HG03439 (cell line): Measurements from ENCODE around the gene RAB33A.
A peak's percentile ranks its signal among the peaks of the same experiment; 100 is the strongest.

ENCODE experiments used
- ATAC-seq: cut with Tn5 transposase; IDR thresholded peaks from one replicate; pipeline ENCODE4 v1.9.1; 2021; ENCODE audit warnings: mild to moderate bottlenecking, moderate library complexity; ENCODE audit not compliant: unreplicated experiment

Gene RAB33A

GRCh38 chrX:130172127-130172845, 524 bp downstream of the RAB33A start:
- no peak for ATAC-seq

- ATAC-seq, result peak; percentile 39
Measured at GRCh38 chrX:130173190-130173895, 1.6 kb downstream of the RAB33A start.

GRCh38 chrX:130174045-130174704, 2.4 kb downstream of the RAB33A start:
- ATAC-seq, result no peak

- ATAC-seq, result no peak
Measured at GRCh38 chrX:130174937-130175336, 3.2 kb downstream of the RAB33A start.

GRCh38 chrX:130176354-130176776, 4.6 kb downstream of the RAB33A start:
- peak; percentile 70 for ATAC-seq

GRCh38 chrX:130176942-130177341, 5.2 kb downstream of the RAB33A start:
- no peak for ATAC-seq

GRCh38 chrX:130179170-130179569, 7.4 kb downstream of the RAB33A start:
- ATAC-seq, result no peak

GRCh38 chrX:130179579-130180215, 7.9 kb downstream of the RAB33A start:
- no peak for ATAC-seq

GRCh38 chrX:130184168-130184567, 12.4 kb downstream of the RAB33A start:
- no peak for ATAC-seq

GRCh38 chrX:130184857-130185256, 13.1 kb downstream of the RAB33A start:
- ATAC-seq, result no peak

GRCh38 chrX:130186651-130187050, 14.9 kb downstream of the RAB33A start:
- ATAC-seq, result no peak

- ATAC-seq, result no peak
Measured at GRCh38 chrX:130190801-130191200, 19.0 kb downstream of the RAB33A start.

GRCh38 chrX:130196466-130196865, 24.7 kb downstream of the RAB33A start:
- no peak for ATAC-seq

GRCh38 chrX:130197464-130197863, 25.7 kb downstream of the RAB33A start:
- no peak for ATAC-seq

GRCh38 chrX:130204647-130205046, 32.9 kb downstream of the RAB33A start:
- no peak for ATAC-seq

GRCh38 chrX:130211415-130212186, 39.8 kb downstream of the RAB33A start:
- ATAC-seq, result no peak

GRCh38 chrX:130212371-130212770, 40.6 kb downstream of the RAB33A start:
- no peak for ATAC-seq

GRCh38 chrX:130213376-130213775, 41.6 kb downstream of the RAB33A start:
- no peak for ATAC-seq

GRCh38 chrX:130216320-130216719, 44.6 kb downstream of the RAB33A start:
- ATAC-seq, result no peak

- ATAC-seq, result no peak
Measured at GRCh38 chrX:130224810-130225209, 53.0 kb downstream of the RAB33A start.

- no peak for ATAC-seq
Measured at GRCh38 chrX:130228871-130229270, 57.1 kb downstream of the RAB33A start.
